OCI-LY1 (cell line): ENCODE data around the gene PPP1R14C.

Experiments used
- H2AFZ ChIP-seq: fragments of 200-600 bp; sonication (generic), shearing (Covaris generic); 2 replicates; pipeline ENCODE4 v1.6.0; 2014; ENCODE audit warnings: antibody characterized with exemption, mild to moderate bottlenecking, low read length
- H3F3A ChIP-seq: fragments of 200-600 bp; sonication (generic), shearing (Covaris generic); 2 replicates; pipeline ENCODE4 v1.6.0; 2014; ENCODE audit warnings: mild to moderate bottlenecking, antibody characterized with exemption, low read length, moderate library complexity; ENCODE audit not compliant: insufficient read depth
- H3K27ac ChIP-seq: fragments of 200-600 bp; sonication (generic); 2 replicates; pipeline ENCODE4 v1.5.1; 2014; ENCODE audit warnings: low read length, mixed run types, mild to moderate bottlenecking, low read depth; ENCODE audit not compliant: poor library complexity, severe bottlenecking
- H3K27me3 ChIP-seq: fragments of 200-600 bp; sonication (generic); 2 replicates; pipeline ENCODE4 v1.6.0; 2014; ENCODE audit warnings: antibody characterized with exemption, mild to moderate bottlenecking, low read length, moderate library complexity; ENCODE audit not compliant: insufficient read depth
- H3K36me3 ChIP-seq: fragments of 200-600 bp; sonication (generic); 2 replicates; pipeline ENCODE4 v1.6.1; 2014; ENCODE audit warnings: mild to moderate bottlenecking, antibody characterized with exemption, low read length, moderate library complexity, mixed read lengths; ENCODE audit not compliant: insufficient read depth
- H3K4me1 ChIP-seq: fragments of 200-600 bp; sonication (generic); 2 replicates; pipeline ENCODE4 v1.5.1; 2014; ENCODE audit warnings: mild to moderate bottlenecking, low read length, moderate library complexity; ENCODE audit not compliant: insufficient read depth, severe bottlenecking
- H3K4me2 ChIP-seq: fragments of 200-600 bp; sonication (generic), shearing (Covaris generic); 2 replicates; pipeline ENCODE4 v1.6.1; 2014; ENCODE audit warnings: low read length
- H3K4me3 ChIP-seq: fragments of 200-600 bp; sonication (generic); 2 replicates; pipeline ENCODE4 v1.5.1; 2014; ENCODE audit warnings: low read length, low read depth, mild to moderate bottlenecking, mixed read lengths; ENCODE audit not compliant: poor library complexity, severe bottlenecking
- H3K79me2 ChIP-seq: fragments of 200-600 bp; shearing (Covaris generic); 2 replicates; pipeline ENCODE4 v1.6.1; 2016; ENCODE audit warnings: mixed run types, low read length, mixed read lengths; ENCODE audit not compliant: insufficient read depth
- H3K9ac ChIP-seq: fragments of 200-600 bp; sonication (generic), shearing (Covaris generic); 2 replicates; pipeline ENCODE4 v1.6.1; 2014; ENCODE audit warnings: mild to moderate bottlenecking, low read length, mixed read lengths
- H3K9me2 ChIP-seq: fragments of 200-600 bp; sonication (generic), shearing (Covaris generic); 2 replicates; pipeline ENCODE4 v1.6.1; 2014; ENCODE audit warnings: low read depth, mild to moderate bottlenecking, low read length, mixed read lengths
- H3K9me3 ChIP-seq: fragments of 200-600 bp; shearing (Covaris generic); 2 replicates; pipeline ENCODE4 v1.6.1; 2014; ENCODE audit warnings: low read length, mixed read lengths
- H4K20me1 ChIP-seq: fragments of 200-600 bp; sonication (generic), shearing (Covaris generic); 2 replicates; pipeline ENCODE4 v1.6.0; 2016; ENCODE audit warnings: mild to moderate bottlenecking, low read length; ENCODE audit not compliant: insufficient read depth
- CTCF ChIP-seq: fragments of 200-600 bp; sonication (generic), shearing (Covaris generic); IDR thresholded peaks from 2 replicates; pipeline ENCODE4 v1.5.1; 2017; ENCODE audit warnings: mild to moderate bottlenecking, antibody characterized with exemption, low read length, moderate library complexity, mixed read lengths
- EZH2 ChIP-seq: fragments of 200-600 bp; sonication (generic), shearing (Covaris generic); IDR thresholded peaks from 2 replicates; pipeline ENCODE4 v1.8.0; 2017; ENCODE audit warnings: borderline replicate concordance, mixed run types, mild to moderate bottlenecking, antibody characterized with exemption, low read length, moderate library complexity, mixed read lengths

Gene PPP1R14C

GRCh38 chr6:150189122-150189521 lies 46.3 kb downstream of the PPP1R14C start:
- peaks cover 13% of the 10 kb centered on the region for H3K4me1 ChIP-seq
- H3F3A ChIP-seq, result no peaks in the 10 kb centered on the region
- H2AFZ ChIP-seq, result no peak overlapping the region
- TF ChIP-seq EZH2 (no peak), CTCF (peak; percentile 54)
- H3K9me3 ChIP-seq, result no peaks in the 10 kb centered on the region
- no peaks in the 10 kb centered on the region for H3K9me2 ChIP-seq
- no peaks in the 10 kb centered on the region for H3K79me2 ChIP-seq
- H3K4me2 ChIP-seq, result no peak overlapping the region
- H3K36me3 ChIP-seq, result no peaks in the 10 kb centered on the region
- no peaks in the 10 kb centered on the region for H4K20me1 ChIP-seq
- peaks cover 11% of the 10 kb centered on the region; the same call in 1 of the 2 replicates for H3K27me3 ChIP-seq
- no peak overlapping the region for H3K4me3 ChIP-seq
- no peak overlapping the region for H3K27ac ChIP-seq
- H3K9ac ChIP-seq, result no peak overlapping the region

DNA sequence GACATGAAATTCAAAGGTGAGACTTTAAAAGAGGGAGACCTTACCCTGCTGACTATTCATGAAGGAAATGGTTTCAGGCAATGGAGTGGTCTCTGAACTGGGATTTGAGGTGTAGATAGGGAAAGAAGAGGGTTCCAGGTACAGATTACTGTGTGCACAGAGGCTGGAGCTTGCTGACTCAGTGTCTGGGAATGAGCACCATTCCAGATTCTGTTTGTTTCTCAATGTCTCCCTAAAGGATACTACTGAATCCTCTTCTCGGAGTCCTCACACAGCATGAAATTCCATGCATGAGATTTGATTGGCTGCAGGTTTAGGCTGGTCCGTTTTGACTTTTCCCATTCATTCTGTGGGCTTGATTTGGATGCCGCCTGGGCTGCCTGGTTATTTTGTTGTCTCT lies 49.0 kb downstream of the PPP1R14C start:
- peaks cover 17% of the 10 kb centered on the region; the same call in 1 of the 2 replicates for H3K27me3 ChIP-seq
- H3K9ac ChIP-seq, result no peak overlapping the region
- no peak overlapping the region for H3K4me2 ChIP-seq
- H4K20me1 ChIP-seq, result no peaks in the 10 kb centered on the region
- no peaks in the 10 kb centered on the region for H3F3A ChIP-seq
- no peak overlapping the region for H3K27ac ChIP-seq
- TF ChIP-seq CTCF (no peak), EZH2 (no peak)
- no peaks in the 10 kb centered on the region for H3K79me2 ChIP-seq
- H2AFZ ChIP-seq, result no peak overlapping the region
- H3K9me2 ChIP-seq, result no peaks in the 10 kb centered on the region
- H3K4me1 ChIP-seq, result no peaks in the 10 kb centered on the region
- no peak overlapping the region for H3K4me3 ChIP-seq
- no peaks in the 10 kb centered on the region for H3K9me3 ChIP-seq
- no peaks in the 10 kb centered on the region for H3K36me3 ChIP-seq

GRCh38 chr6:150194195-150194594 lies 51.4 kb downstream of the PPP1R14C start:
- Histone ChIP-seq H3F3A (no peaks in the 10 kb centered on the region), H3K36me3 (no peaks in the 10 kb centered on the region), H3K4me1 (no peaks in the 10 kb centered on the region), H2AFZ (no peak overlapping the region), H3K9ac (no peak overlapping the region), H4K20me1 (no peaks in the 10 kb centered on the region), H3K27ac (no peak overlapping the region), H3K4me2 (no peak overlapping the region), H3K9me2 (no peaks in the 10 kb centered on the region), H3K4me3 (no peak overlapping the region), H3K27me3 (peaks cover 21% of the 10 kb centered on the region), H3K79me2 (no peaks in the 10 kb centered on the region), H3K9me3 (no peaks in the 10 kb centered on the region)
- TF ChIP-seq EZH2 (no peak), CTCF (no peak)
